IPS-18c (cell line): ENCODE results near the gene FHDC1.

ENCODE experiments used
- H3K4me3 ChIP-seq: 2 replicates; pipeline ENCODE4 v1.7.0; 2013; ENCODE audit warnings: low read depth, mild to moderate bottlenecking, low read length, moderate library complexity; ENCODE audit not compliant: insufficient read depth
- H3K9me3 ChIP-seq: one replicate; pipeline ENCODE4 v1.6.1; 2013; ENCODE audit warnings: mild to moderate bottlenecking, low read length, moderate library complexity; ENCODE audit not compliant: control insufficient read depth, insufficient read depth

FHDC1 gene

DNA sequence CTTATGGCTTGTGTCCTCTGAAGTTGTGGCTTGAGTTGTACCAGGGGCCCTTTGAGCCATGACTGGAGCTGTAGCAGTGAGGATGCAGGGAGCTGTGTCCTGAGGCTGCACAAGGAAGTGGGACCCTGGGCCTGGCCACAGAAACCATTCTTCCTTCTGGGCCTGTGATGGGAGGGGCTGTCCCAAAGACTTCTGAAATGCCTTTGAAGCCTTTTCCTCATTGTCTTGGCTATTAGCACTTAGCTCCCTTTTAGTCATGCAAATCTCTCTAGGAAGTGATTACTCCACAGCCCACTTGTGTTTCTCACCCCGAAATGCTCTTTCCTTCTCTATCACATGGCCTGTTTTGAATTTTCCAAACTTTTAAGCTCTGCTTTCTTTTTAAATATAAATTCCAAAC, 92.4 kb downstream of the FHDC1 start:
- no peak overlapping the region; the same call in 1 of the 2 replicates for H3K4me3 ChIP-seq
- H3K9me3 ChIP-seq, result no peaks in the 10 kb centered on the region
